Right lobe of liver (tissue), 6 donors: ENCODE data around the gene RASSF10. TPM values are rescaled to one million over a fixed set of nuclear protein-coding genes. Genes with fewer than 3 reads are reported as not detected.

ENCODE experiments used
- ATAC-seq, 4 donors: fragments of 200-7000 bp; cut with Tn5 transposase; one replicate each; pipeline ENCODE4 v1.9.1; 2020; ENCODE audit warnings: mild to moderate bottlenecking in 4 of 4, moderate library complexity in 4 of 4
- DNase-seq, 3 donors: peaks; one replicate each; pipeline ENCODE4 v3.0.0-alpha.2; 2020
- H3K27ac ChIP-seq, 3 donors: fragments of 200-600 bp; one replicate each; pipeline ENCODE4 v1.8.0; 2022
- H3K27me3 ChIP-seq, 2 donors: fragments of 200-600 bp; one replicate each; pipeline ENCODE4 v1.8.0; 2022
- H3K36me3 ChIP-seq, 4 donors: fragments of 200-600 bp; sonication (generic) in 1 of 4; one replicate each; pipeline versions ENCODE4 v1.5.1 to v1.8.0; 2017 to 2022; ENCODE audit warnings: control low read depth in 1 of 4
- H3K4me1 ChIP-seq, 4 donors: fragments of 200-600 bp; sonication (generic) in 1 of 4; one replicate each; pipeline versions ENCODE4 v1.5.1 to v1.8.0; 2017 to 2022; ENCODE audit warnings: control low read depth in 1 of 4
- H3K4me3 ChIP-seq, 3 donors: fragments of 200-600 bp; one replicate each; pipeline ENCODE4 v1.8.0; 2022
- H3K9me3 ChIP-seq, 4 donors: fragments of 200-600 bp; sonication (generic) in 1 of 4; one replicate each; pipeline versions ENCODE4 v1.5.1 to v1.8.0; 2017 to 2022; ENCODE audit warnings: control low read depth in 1 of 4
- CTCF ChIP-seq, 4 donors: fragments of 200-600 bp in 3 of 4; fragments of 450-650 bp in 1 of 4; IDR thresholded peaks; one replicate each; pipeline versions ENCODE4 v1.5.1 to v1.8.0; 2016 to 2022; ENCODE audit warnings: antibody characterized with exemption in 4 of 4, mild to moderate bottlenecking in 2 of 4
- POLR2A ChIP-seq: fragments of 450-650 bp; IDR thresholded peaks from one replicate; pipeline ENCODE4 v1.6.1; 2017; ENCODE audit warnings: antibody characterized with exemption, mild to moderate bottlenecking
- WGBS: methylation state at CpG from one replicate; pipeline ENCODE4 v1.1.6; 2018; ENCODE audit warnings: low coverage, low lambda C conversion rate; ENCODE audit not compliant: insufficient coverage; ENCODE audit errors: missing lambda C conversion rate; 5-methylcytosine and 5-hydroxymethylcytosine counted together
- intact Hi-C, 2 donors: fragments of 100-400 bp; cut with DNase I; formaldehyde crosslinking; loops; one replicate each; pipeline versions ENCODE4 v1.11.2 to v1.14.1; 2022
- total RNA-seq, 6 experiments: library from RNA; depleted of rRNA in 2 of 6; stranded (reverse); fragments of >200 nt in 2 of 6; fragmentation: NEBNext Ultra II Directional in 3 of 6; extraction: Animal tissue kit (Norgen Biotek cat#: 25700) in 3 of 6; gene quantifications; one replicate each; pipeline versions ENCODE4 v1.1.0 to v1.2.4, GENCODE V29; 2016 to 2023
- donor health status: DM: no; HTN: yes; CAD: no.
- donor health status: DM: no; HTN: no; CAD: no.
- donor health status: DM: no; HTN: no; CAD: no.
- donor health status: DM: no; HTN: yes; CAD: no.
- donor health status: DM: no; HTN: yes; CAD: no.

RASSF10 gene
- total RNA-seq, 6 experiments from 2014 or later = 0.11 to 0.49 TPM; not detected in 4

- intact Hi-C loops = no loop called here
- Histone ChIP-seq H3K27me3 (no peaks in the 10 kb centered on the region), H3K36me3 (no peaks in the 10 kb centered on the region), H3K4me1 (no peaks in the 10 kb centered on the region), H3K9me3 (no peaks in the 10 kb centered on the region), H3K4me3 (no peak overlapping the region), H3K27ac (no peak overlapping the region)
- peak in 1 of 4 donors; percentile 34 for ATAC-seq
- TF ChIP-seq CTCF (IDR thresholded peaks at IDR 0.05) (no peak), POLR2A (no peak)
- no peak for DNase-seq
- WGBS = 58% methylated on average over 2 of the region's 3 CpGs
These were observed 45.2 kb downstream of the RASSF10 start for GRCh38 chr11:13054278-13054677.

GRCh38 chr11:13055200-13055599, 46.1 kb downstream of the RASSF10 start:
- ATAC-seq = no peak
- Histone ChIP-seq H3K27me3 (no peaks in the 10 kb centered on the region), H3K27ac (no peak overlapping the region), H3K9me3 (no peaks in the 10 kb centered on the region), H3K4me1 (no peaks in the 10 kb centered on the region), H3K4me3 (no peak overlapping the region), H3K36me3 (no peaks in the 10 kb centered on the region)
- intact Hi-C loops = no loop called here
- WGBS = 54% methylated on average over 2 of the region's 2 CpGs
- no peak for TF ChIP-seq POLR2A
- no peak for TF ChIP-seq CTCF (IDR thresholded peaks at IDR 0.05)
- DNase-seq = no peak

- ATAC-seq = no peak
- Histone ChIP-seq H3K4me3 (no peak overlapping the region), H3K27ac (no peak overlapping the region), H3K36me3 (no peaks in the 10 kb centered on the region), H3K4me1 (peaks cover 0 to 7% (median 0%) of the 10 kb centered on the region in 4 donors), H3K27me3 (no peaks in the 10 kb centered on the region), H3K9me3 (no peaks in the 10 kb centered on the region)
- 54% methylated on average over 2 of the region's 3 CpGs for WGBS
- TF ChIP-seq CTCF (IDR thresholded peaks at IDR 0.05) (no peak), POLR2A (no peak)
- intact Hi-C loops = no loop called here
- DNase-seq = no peak
These were observed 52.3 kb downstream of the RASSF10 start for GRCh38 chr11:13061294-13061990.
